K562 (cell line): ENCODE results near the gene KCNN3. TPM values are rescaled to one million over a fixed set of nuclear protein-coding genes. Genes with fewer than 3 reads are reported as not detected.

Experiments
- ATAC-seq: fragments of 200-7000 bp; cut with Tn5 transposase; 3 replicates; pipeline ENCODE4 v1.9.1; 2020; ENCODE audit warnings: moderate library complexity
- BruUV-seq: library from RNA; stranded (reverse); fragments of 400-500 nt; replicated peaks from 2 replicates; lab custom pipeline; 2021; lab: Mats Ljungman, UMichigan
- CTCF ChIA-PET: fragments of 300-600 bp; formaldehyde crosslinking; extraction: SDS; loops from one replicate; lab custom pipeline; 2021; ENCODE audit warnings: low intra/inter-chr PET ratio; lab: Yijun Ruan, JAX
- POLR2A ChIA-PET: fragments of 300-600, 350-650 bp; sonication (Branson Sonifier 250); formaldehyde crosslinking; extraction: SDS; loops from one replicate; lab custom pipeline; 2021; ENCODE audit warnings: antibody characterized with exemption, inconsistent platforms; lab: Yijun Ruan, JAX
- DNase-seq, 4 experiments: peaks; one replicate each; pipeline versions ENCODE4 v3.0.0 to v3.0.0-alpha.2; 2011 to 2018; ENCODE audit warnings: low spot score in 3 of 4, mixed read lengths in 3 of 4; ENCODE audit errors: extremely low read depth in 1 of 4
- FAIRE-seq: peaks from 2 replicates; lab custom pipeline; 2011; peaks lifted over from hg19 to GRCh38; lab: Jason Lieb, UNC
- H2AFZ ChIP-seq: 2 replicates; pipeline ENCODE4 v1.6.0; 2011; ENCODE audit warnings: low read depth, low read length, control low read depth, inconsistent platforms
- H3K27ac ChIP-seq: fragments of 200-600 bp; 3 replicates; pipeline ENCODE4 v1.8.0; 2011; ENCODE audit warnings: low read depth, mild to moderate bottlenecking, control low read depth, inconsistent platforms, low read length, moderate library complexity, mixed read lengths; ENCODE audit errors: extremely low read depth
- H3K27me3 ChIP-seq, 2 experiments: fragments of 300-600 bp in 1 of 2; 2 replicates in 1 of 2; 3 replicates in 1 of 2; pipeline versions ENCODE4 v1.6.0 to v1.8.0; 2011; ENCODE audit warnings: inconsistent platforms in 2 of 2, low read length in 2 of 2, mild to moderate bottlenecking in 1 of 2, mixed read lengths in 1 of 2, moderate library complexity in 1 of 2; ENCODE audit not compliant: control insufficient read depth in 2 of 2, insufficient read depth in 2 of 2
- H3K36me3 ChIP-seq: fragments of 300-600 bp; 3 replicates; pipeline ENCODE4 v1.8.0; 2011; ENCODE audit warnings: mild to moderate bottlenecking, low read length, inconsistent platforms; ENCODE audit not compliant: control insufficient read depth, insufficient read depth
- H3K4me1 ChIP-seq, 2 experiments: fragments of 200-600 bp in 1 of 2; replicated peaks in 1 of 2; 2 replicates in 1 of 2; 3 replicates in 1 of 2; pipeline versions ENCODE4 v1.5.1 to v1.8.0; 2011; ENCODE audit warnings: inconsistent platforms in 2 of 2, low read length in 2 of 2, mild to moderate bottlenecking in 1 of 2, mixed read lengths in 1 of 2, moderate library complexity in 1 of 2; ENCODE audit not compliant: control insufficient read depth in 2 of 2, insufficient read depth in 2 of 2
- H3K4me2 ChIP-seq: 2 replicates; pipeline ENCODE4 v1.6.1; 2011; ENCODE audit warnings: low read length, control low read depth, inconsistent platforms, mixed read lengths; ENCODE audit not compliant: insufficient read depth
- H3K4me3 ChIP-seq: fragments of 200-600 bp; sonication (generic), shearing (Covaris generic); 2 replicates; pipeline ENCODE4 v1.5.1; 2016; ENCODE audit warnings: control low read depth, inconsistent platforms
- H3K79me2 ChIP-seq: fragments of 200-600 bp; 3 replicates; pipeline ENCODE4 v1.8.0; 2011; ENCODE audit warnings: low read length, inconsistent platforms; ENCODE audit not compliant: control insufficient read depth, insufficient read depth
- H3K9ac ChIP-seq, 2 experiments: 2 replicates each; pipeline versions ENCODE4 v1.6.0 to v1.6.1; 2011; ENCODE audit warnings: low read depth in 2 of 2, low read length in 2 of 2, control low read depth in 1 of 2, inconsistent platforms in 1 of 2, mild to moderate bottlenecking in 1 of 2, mixed read lengths in 1 of 2; ENCODE audit not compliant: insufficient read depth in 1 of 2
- H3K9me1 ChIP-seq: one replicate; pipeline ENCODE4 v1.6.0; 2011; ENCODE audit warnings: inconsistent platforms, mild to moderate bottlenecking, low read length, moderate library complexity; ENCODE audit not compliant: control insufficient read depth, insufficient read depth
- H3K9me3 ChIP-seq: replicated peaks from 2 replicates; pipeline ENCODE4 v1.5.1; 2011; ENCODE audit warnings: low read depth, low read length, inconsistent platforms; ENCODE audit not compliant: control insufficient read depth, insufficient read depth
- H4K20me1 ChIP-seq: replicated peaks from 2 replicates; pipeline ENCODE4 v1.6.1; 2011; ENCODE audit warnings: low read length, inconsistent platforms, mixed read lengths; ENCODE audit not compliant: control insufficient read depth, insufficient read depth
- EGR1 ChIP-seq: fragments of 450-650 bp; conservative IDR thresholded peaks from 2 replicates; pipeline ENCODE4 v1.6.1; 2017; ENCODE audit warnings: mild to moderate bottlenecking
- NR2C2 ChIP-seq, 2 experiments: fragments of 200-800 bp in 1 of 2; sonication (Bioruptor generic) in 1 of 2; sonication (generic) in 1 of 2; formaldehyde crosslinking in 1 of 2; IDR thresholded peaks; 2 replicates each; pipeline versions ENCODE4 v1.6.1 to v1.8.0; 2016 to 2022; ENCODE audit warnings: mild to moderate bottlenecking in 1 of 2, missing compliant biosample characterization in 1 of 2, missing genetic modification characterization in 1 of 2, missing genetic modification reagents in 1 of 2
- SP1 ChIP-seq: sonication (generic); formaldehyde crosslinking; IDR thresholded peaks from 2 replicates; pipeline ENCODE4 v1.8.1; 2022; ENCODE audit warnings: mild to moderate bottlenecking, missing genetic modification reagents
- TAL1 ChIP-seq: fragments of 450-650 bp; IDR thresholded peaks from 2 replicates; pipeline ENCODE4 v1.6.1; 2016; ENCODE audit warnings: mild to moderate bottlenecking
- ZNF354B ChIP-seq: fragments of 250-450 bp; sonication (Bioruptor Pico); IDR thresholded peaks from 2 replicates; pipeline ENCODE4 v1.4.0; 2020
- WGBS: fragments of 100-300 bp; shearing (Covaris generic); methylation state at CpG from one replicate; pipeline ENCODE4 v1.1.6; 2016; ENCODE audit warnings: low coverage, mixed read lengths; ENCODE audit not compliant: insufficient coverage; ENCODE audit errors: missing lambda C conversion rate; 5-methylcytosine and 5-hydroxymethylcytosine counted together
- in situ Hi-C: fragments of 300-500 bp; cut with MboI; formaldehyde crosslinking; loops from 4 replicates; pipeline ENCODE4 v1.15.0; 2018; ENCODE audit warnings: inconsistent platforms, mixed read lengths
- intact Hi-C: fragments of 100-400 bp; cut with micrococcal nuclease; formaldehyde crosslinking; loops from 2 replicates; pipeline ENCODE4 v1.14.2; 2022
- polyA plus RNA-seq, 8 experiments: library from polyadenylated mRNA; depleted of rRNA in 4 of 8; stranded (reverse) in 5 of 8; unstranded in 3 of 8; fragments of >200 nt; fragmentation: Nextera tagmentation in 2 of 8; fragmentation: Illumina TruSeq in 1 of 8; extraction: Ambion mirVana in 2 of 8; extraction: Trizol in 1 of 8; gene quantifications; 2 replicates each; pipeline versions ENCODE4 v1.2.1 to v1.2.3, GENCODE V29; 2011 to 2014; ENCODE audit warnings: inconsistent platforms in 1 of 8, missing spikeins in 1 of 8
- total RNA-seq, 7 experiments: library from RNA; depleted of rRNA in 6 of 7; stranded (reverse); fragments of >200 nt in 6 of 7; fragmentation: Illumina TruSeq in 2 of 7; extraction: Trizol in 2 of 7; gene quantifications; 2 replicates each; pipeline versions ENCODE4 v1.2.1 to v1.2.3, GENCODE V29; 2011 to 2021; ENCODE audit warnings: low replicate concordance in 1 of 7
- TF ChIP-seq, protein P1 (sequence below), 2 experiments: fragments of 450-650 bp in 1 of 2; sonication (generic) in 1 of 2; formaldehyde crosslinking in 1 of 2; IDR thresholded peaks; 2 replicates each; pipeline versions ENCODE4 v1.7.1 to v1.9.0; 2016 to 2022; ENCODE audit warnings: inconsistent platforms in 1 of 2, mild to moderate bottlenecking in 1 of 2, missing genetic modification reagents in 1 of 2
- TF ChIP-seq, protein P2 (sequence below), 2 experiments: IDR thresholded peaks in 1 of 2; conservative IDR thresholded peaks in 1 of 2; 2 replicates each; pipeline ENCODE4 v1.6.1; 2016; ENCODE audit warnings: low read depth in 2 of 2, mild to moderate bottlenecking in 1 of 2, missing compliant biosample characterization in 1 of 2, missing genetic modification characterization in 1 of 2, moderate library complexity in 1 of 2

The KCNN3 gene
- total and polyA plus RNA-seq, 9 of the 15 experiments (the other 6 are each of a cell fraction or from before 2014, with no cell fraction given): 0.02 to 0.03 TPM; not detected in 7

DNA sequence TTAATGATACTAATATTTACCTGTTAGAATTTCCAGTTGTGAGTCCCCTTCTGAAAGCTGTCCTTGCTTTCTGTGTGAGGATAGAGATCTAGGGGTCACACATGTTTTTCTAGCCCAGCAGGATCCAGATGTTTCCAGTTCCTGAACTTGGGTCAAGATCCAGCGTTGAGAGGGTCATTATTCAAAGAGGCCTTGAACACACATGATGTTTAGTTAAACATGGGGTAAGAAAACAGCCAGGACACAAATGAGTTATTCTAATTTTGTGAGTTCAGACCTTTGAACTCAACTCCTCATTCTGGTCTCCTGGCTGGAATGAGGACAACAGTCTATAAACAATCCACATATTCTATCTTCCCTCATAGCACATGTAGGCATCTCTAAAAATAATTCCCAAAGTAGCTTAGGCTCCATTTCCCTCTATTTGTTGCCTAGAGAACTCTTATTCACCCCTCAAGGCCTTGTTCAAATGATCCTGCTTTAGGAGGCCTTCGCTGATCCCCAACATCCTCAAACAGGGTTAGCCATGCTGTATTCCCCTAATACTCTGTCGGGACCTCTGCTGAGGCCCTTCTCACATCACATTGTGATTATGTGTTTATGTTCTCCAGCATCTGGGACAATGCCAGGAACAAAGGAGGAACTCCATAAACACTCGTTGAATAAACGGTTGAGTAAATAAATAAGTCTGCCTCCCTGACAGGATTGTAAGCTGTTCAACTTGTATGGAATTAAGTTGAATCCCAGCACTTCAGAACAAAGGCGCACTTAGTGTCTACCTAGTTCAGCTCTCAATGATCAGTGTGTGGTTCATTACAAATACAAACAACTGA lies 15.0 kb upstream of the KCNN3 start:
- ChIA-PET CTCF (no interaction called here), POLR2A (interaction anchor here (0.8 to 1.2 kb wide), 3 partner anchors 7 to 15 kb away, joined by 3 to 4 read pairs (median 3); partner anchors contain the start of gene KCNN3)
- Histone ChIP-seq H3K4me3 (no peak overlapping the region), H3K9ac (no peak overlapping the region), H3K4me2 (no peak overlapping the region), H4K20me1 (no peaks in the 10 kb centered on the region), H2AFZ (peak overlapping the region; percentile 5; the same call in 1 of the 2 replicates), H3K27me3 (peaks cover 0 to 10% of the 10 kb centered on the region in 2 experiments; a peak in 1 of 5 replicates), H3K9me1 (peaks cover 3% of the 10 kb centered on the region), H3K9me3 (no peaks in the 10 kb centered on the region), H3K79me2 (no peaks in the 10 kb centered on the region), H3K36me3 (no peaks in the 10 kb centered on the region), H3K27ac (no peak overlapping the region), H3K4me1 (peaks cover 28 to 52% of the 10 kb centered on the region in 2 experiments)
- WGBS: 51% methylated on average over 6 of the region's 6 CpGs
- in situ Hi-C loops (loop anchor here (5.0 kb wide), 1 partner anchor 118 kb away; no protein-coding TSS in a partner anchor), intact Hi-C loops (loop anchor here (2.0 kb wide), 1 partner anchor 52 kb away; the partner anchor contains the start of gene PMVK)
- no TSS peak for BruUV-seq
- peak in 1 of 4 experiments; percentile 44 for DNase-seq
- ATAC-seq: no peak
- FAIRE-seq: no peak
- TF ChIP-seq, protein P1, sequence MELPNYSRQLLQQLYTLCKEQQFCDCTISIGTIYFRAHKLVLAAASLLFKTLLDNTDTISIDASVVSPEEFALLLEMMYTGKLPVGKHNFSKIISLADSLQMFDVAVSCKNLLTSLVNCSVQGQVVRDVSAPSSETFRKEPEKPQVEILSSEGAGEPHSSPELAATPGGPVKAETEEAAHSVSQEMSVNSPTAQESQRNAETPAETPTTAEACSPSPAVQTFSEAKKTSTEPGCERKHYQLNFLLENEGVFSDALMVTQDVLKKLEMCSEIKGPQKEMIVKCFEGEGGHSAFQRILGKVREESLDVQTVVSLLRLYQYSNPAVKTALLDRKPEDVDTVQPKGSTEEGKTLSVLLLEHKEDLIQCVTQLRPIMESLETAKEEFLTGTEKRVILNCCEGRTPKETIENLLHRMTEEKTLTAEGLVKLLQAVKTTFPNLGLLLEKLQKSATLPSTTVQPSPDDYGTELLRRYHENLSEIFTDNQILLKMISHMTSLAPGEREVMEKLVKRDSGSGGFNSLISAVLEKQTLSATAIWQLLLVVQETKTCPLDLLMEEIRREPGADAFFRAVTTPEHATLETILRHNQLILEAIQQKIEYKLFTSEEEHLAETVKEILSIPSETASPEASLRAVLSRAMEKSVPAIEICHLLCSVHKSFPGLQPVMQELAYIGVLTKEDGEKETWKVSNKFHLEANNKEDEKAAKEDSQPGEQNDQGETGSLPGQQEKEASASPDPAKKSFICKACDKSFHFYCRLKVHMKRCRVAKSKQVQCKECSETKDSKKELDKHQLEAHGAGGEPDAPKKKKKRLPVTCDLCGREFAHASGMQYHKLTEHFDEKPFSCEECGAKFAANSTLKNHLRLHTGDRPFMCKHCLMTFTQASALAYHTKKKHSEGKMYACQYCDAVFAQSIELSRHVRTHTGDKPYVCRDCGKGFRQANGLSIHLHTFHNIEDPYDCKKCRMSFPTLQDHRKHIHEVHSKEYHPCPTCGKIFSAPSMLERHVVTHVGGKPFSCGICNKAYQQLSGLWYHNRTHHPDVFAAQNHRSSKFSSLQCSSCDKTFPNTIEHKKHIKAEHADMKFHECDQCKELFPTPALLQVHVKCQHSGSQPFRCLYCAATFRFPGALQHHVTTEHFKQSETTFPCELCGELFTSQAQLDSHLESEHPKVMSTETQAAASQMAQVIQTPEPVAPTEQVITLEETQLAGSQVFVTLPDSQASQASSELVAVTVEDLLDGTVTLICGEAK (IDR thresholded peaks at IDR 0.05): no peak
- TF ChIP-seq, protein P1 (CRISPR knock-in tag; IDR thresholded peaks at IDR 0.05): no peak
- TF ChIP-seq TAL1 (0 out of 2 replicates have a peak, but pooled peaks have one; percentile 14), EGR1 (no peak), NR2C2 (CRISPR knock-in tag; IDR thresholded peaks at IDR 0.05) (no peak), NR2C2 (tag; IDR thresholded peaks at IDR 0.05) (peak; percentile 44; the same call in 1 of the 2 replicates), ZNF354B (CRISPR knock-in tag) (no peak), SP1 (CRISPR knock-in tag) (no peak)
- TF ChIP-seq, protein P2, sequence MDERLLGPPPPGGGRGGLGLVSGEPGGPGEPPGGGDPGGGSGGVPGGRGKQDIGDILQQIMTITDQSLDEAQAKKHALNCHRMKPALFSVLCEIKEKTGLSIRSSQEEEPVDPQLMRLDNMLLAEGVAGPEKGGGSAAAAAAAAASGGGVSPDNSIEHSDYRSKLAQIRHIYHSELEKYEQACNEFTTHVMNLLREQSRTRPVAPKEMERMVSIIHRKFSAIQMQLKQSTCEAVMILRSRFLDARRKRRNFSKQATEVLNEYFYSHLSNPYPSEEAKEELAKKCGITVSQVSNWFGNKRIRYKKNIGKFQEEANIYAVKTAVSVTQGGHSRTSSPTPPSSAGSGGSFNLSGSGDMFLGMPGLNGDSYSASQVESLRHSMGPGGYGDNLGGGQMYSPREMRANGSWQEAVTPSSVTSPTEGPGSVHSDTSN (CRISPR knock-in tag; IDR thresholded peaks at IDR 0.05; ENCODE audit: low read depth): no peak
- TF ChIP-seq, protein P2 (tag; conservative IDR thresholded peaks at IDR 0.05; ENCODE audit: low read depth): peak; percentile 35
